IMR-90 (cell line): Measurements from ENCODE around the gene LONP1.

Experiments
- FOS ChIP-seq: fragments of 150-350 bp; IDR thresholded peaks from 2 replicates; pipeline ENCODE4 v1.6.1; 2016; ENCODE audit warnings: low read depth, low read length
- MAFK ChIP-seq: IDR thresholded peaks from 2 replicates; pipeline ENCODE4 v1.6.1; 2012; ENCODE audit warnings: low read depth, low read length, improper control_type of control experiment
- MXI1 ChIP-seq: IDR thresholded peaks from 2 replicates; pipeline ENCODE4 v1.6.1; 2012; ENCODE audit warnings: low read depth, mild to moderate bottlenecking, low read length, moderate library complexity, borderline replicate concordance
- POLR2A ChIP-seq: IDR thresholded peaks from 2 replicates; pipeline ENCODE4 v1.6.1; 2012; ENCODE audit warnings: mild to moderate bottlenecking, low read depth, low read length
- RAD21 ChIP-seq: IDR thresholded peaks from 2 replicates; pipeline ENCODE4 v1.6.1; 2012; ENCODE audit warnings: low read length, improper control_type of control experiment
- RFX5 ChIP-seq: IDR thresholded peaks from 2 replicates; pipeline ENCODE4 v1.8.0; 2012; ENCODE audit warnings: low read depth, mild to moderate bottlenecking, low read length, moderate library complexity
- SMC3 ChIP-seq: fragments of 150-350 bp; IDR thresholded peaks from 2 replicates; pipeline ENCODE4 v1.6.1; 2016; ENCODE audit warnings: low read depth, mild to moderate bottlenecking, antibody characterized with exemption, low read length, moderate library complexity
- TF ChIP-seq, protein P1 (sequence below): conservative IDR thresholded peaks from 2 replicates; pipeline ENCODE4 v1.5.1; 2012; ENCODE audit warnings: mild to moderate bottlenecking, low read depth, low read length, improper control_type of control experiment

GRCh38 chr19:5694167-5694955 is 25.6 kb downstream of the LONP1 start:
- no peak for TF ChIP-seq RAD21
- TF ChIP-seq SMC3 = no peak
- TF ChIP-seq, protein P1, sequence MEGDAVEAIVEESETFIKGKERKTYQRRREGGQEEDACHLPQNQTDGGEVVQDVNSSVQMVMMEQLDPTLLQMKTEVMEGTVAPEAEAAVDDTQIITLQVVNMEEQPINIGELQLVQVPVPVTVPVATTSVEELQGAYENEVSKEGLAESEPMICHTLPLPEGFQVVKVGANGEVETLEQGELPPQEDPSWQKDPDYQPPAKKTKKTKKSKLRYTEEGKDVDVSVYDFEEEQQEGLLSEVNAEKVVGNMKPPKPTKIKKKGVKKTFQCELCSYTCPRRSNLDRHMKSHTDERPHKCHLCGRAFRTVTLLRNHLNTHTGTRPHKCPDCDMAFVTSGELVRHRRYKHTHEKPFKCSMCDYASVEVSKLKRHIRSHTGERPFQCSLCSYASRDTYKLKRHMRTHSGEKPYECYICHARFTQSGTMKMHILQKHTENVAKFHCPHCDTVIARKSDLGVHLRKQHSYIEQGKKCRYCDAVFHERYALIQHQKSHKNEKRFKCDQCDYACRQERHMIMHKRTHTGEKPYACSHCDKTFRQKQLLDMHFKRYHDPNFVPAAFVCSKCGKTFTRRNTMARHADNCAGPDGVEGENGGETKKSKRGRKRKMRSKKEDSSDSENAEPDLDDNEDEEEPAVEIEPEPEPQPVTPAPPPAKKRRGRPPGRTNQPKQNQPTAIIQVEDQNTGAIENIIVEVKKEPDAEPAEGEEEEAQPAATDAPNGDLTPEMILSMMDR = no peak
- TF ChIP-seq FOS = no peak
- no peak for TF ChIP-seq POLR2A
- TF ChIP-seq MXI1 = no peak
- TF ChIP-seq MAFK = no peak
- no peak for TF ChIP-seq RFX5
